CD4-positive, alpha-beta T cell treated with Interferon alpha-2 for 1 hour (primary cell): ENCODE data around the gene CD82.

Experiments
- DNase-seq, 2 donors: peaks; one replicate each; pipeline ENCODE4 v3.0.0-alpha.2; 2020 to 2022

CD82 gene

DNA sequence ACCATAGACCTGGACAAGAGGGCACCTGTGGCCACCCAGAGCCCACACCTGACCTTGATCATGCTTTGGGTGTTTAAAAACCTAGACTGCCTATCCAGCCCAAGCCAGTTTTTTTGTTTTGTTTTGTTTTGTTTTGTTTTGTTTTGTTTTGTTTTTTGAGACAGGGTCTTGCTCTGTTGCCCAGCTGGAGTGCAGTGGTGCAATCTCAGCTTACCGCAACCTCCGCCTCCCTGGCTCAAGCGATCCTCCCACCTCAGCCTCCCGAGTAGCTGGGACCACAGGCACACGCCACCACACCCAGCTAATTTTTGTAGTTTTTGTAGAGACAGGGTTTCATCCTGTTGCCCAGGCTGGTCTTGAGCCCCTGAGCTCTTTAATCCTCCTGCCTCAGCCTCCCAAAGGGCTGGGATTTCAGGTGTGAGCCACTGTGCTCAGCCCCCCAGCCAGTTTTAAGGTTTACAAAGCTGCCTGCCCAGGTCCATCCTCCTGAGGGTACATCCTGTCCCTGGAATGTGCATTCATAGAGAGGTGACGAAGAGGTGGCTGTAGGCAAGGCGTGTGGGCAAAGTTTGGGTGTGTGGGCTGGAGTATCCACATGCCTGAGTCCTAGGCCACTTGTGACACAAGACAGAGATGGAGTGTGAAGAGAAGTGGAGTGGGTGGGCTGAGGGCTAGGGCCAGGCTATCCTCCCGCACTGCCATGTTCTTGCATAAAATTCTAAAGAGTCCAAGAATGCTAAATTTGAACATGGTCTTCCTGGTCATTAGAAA lies 3.3 kb upstream of the CD82 start:
- no peak for DNase-seq

DNA sequence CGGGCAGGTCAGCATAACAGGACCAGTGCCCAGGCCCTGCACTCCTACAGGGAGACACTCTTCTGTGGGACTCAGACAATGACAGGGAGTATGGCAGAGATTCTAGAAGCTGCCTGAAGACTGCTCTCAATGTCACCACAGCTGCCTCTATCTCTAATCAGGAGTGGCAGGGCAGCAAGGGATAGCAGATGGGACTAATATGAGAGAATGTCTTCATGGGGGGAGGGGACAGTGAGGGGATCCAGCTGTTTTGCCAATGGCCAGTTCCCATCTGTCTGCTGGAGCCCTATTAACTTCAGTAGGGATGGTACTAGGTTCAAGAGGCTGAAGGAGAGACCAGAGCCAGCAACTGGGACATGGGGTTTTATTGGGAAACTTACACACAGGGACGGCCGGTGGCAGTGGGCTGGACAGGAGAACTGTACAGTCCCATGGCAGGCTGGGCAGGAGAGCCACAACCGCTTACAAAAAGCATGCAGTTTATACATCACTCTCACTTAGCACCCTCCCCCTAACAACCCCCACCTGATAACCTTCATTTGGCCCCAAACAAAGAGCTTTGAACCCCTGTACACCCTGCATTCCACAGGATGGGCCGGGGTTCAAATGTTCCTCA lies 2.5 kb upstream of the CD82 start:
- DNase-seq, result no peak

DNA sequence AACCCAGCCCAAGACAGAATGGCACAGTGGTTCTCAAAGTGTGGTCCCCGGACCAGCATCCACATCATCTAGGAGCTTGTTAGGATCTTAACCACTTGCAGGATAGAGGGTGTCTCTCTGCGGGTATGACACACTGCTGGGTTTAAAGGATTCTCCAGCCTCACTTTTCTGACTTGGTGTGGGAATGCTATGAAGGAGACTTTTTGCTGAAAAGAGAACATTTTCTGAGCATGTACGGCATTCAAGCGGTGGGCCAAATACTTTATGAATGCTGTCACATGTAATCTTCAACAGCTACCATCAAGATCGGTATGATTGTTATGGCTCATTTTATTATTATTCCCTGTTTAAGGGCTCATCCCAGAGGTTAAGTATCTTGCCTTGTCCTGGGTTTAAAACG lies 1.8 kb upstream of the CD82 start:
- no peak for DNase-seq

DNA sequence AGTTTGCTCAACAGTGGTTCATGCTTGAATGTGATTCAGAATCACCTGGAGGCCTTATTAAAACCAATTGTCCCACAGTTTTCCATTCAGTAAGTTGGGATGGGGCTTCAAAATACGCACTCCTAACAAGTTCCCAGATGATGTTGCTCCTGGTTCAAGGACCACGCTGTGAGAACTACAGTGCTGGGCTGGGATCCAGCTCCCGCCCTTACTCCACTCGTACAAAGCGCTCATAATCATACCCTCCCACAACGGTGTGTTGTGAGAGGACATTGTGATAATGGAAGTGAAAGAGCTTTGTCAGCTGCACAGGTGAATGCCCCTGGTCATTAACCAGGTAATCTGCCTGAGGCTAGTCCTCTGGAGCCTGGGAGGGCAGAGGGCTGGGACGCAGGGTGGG lies 1.3 kb upstream of the CD82 start:
- no peak for DNase-seq

DNA sequence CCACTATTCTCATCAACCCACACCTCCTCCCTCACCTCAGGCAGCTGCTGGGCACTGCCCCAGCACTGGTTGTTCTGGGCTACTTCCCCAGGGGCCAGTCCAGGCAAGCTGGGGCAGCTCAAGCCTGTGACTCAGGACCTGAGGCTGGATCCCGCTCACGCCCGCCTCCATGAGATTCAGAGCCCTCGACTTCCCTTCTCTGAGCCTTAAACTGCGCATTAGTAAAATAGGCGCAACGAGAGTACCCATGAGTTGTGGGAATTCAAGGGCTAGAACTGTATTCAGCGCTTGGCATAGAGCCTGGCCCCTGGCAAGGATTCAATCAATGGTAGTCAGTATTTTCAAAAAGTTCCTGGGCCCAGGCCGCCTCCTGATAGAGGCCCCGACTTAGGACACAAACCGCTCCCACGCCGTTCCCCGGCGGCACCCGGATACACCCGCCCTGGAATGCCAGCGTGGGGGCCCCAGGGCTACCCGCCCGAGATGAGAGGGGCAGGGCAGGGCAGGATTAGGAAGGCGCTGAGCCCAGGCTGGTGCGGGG lies 723 bp upstream of the CD82 start:
- peak in 1 of 2 donors; percentile 58 for DNase-seq

DNA sequence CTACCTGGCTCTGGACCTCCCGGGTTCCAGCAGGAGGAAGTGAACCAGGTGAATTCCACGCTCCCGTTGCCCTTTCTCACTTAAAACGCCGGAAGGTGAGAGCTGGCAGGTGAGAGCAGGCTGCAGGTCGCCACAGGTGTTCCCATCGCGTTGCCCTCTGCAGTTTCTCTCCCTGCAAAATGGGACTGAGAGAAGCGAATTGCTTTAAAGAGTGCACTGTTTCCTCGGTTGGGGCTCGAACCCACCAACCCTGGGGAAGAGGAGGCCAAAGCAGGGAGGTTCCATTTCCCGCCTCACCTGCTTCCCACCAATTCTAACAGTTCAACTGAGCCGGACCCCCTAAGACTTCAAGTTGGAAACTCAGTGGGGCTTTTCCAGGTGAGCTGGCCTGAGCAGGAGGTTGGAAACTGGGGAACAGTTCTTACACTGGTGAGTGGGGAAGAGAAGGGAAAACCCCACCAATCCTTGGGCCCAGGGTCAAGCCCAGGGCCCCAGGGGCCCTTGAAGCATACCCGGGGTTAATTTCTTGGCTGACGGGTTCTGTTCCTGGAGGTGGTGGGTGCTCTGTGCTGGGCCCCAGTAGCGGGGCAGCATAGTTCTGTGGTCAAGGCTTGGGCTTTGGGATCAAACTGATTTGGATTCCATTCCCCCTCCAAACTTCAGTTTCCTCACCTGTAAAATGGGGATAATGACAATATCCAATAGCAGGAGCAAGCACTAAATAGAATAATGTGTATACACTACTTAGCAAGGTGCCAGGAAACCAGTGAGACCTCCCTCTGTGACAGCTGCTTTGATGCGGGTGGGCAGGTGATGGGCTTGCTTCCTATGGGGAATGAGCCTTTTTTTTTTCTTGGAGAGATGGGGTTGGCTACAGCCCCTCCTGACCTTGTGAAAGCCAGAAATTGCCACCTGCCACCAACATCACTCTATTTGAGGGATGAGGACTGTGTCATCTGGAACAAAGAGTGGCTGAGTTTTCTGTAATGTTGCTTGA lies 788 bp downstream of the CD82 start:
- no peak for DNase-seq

DNA sequence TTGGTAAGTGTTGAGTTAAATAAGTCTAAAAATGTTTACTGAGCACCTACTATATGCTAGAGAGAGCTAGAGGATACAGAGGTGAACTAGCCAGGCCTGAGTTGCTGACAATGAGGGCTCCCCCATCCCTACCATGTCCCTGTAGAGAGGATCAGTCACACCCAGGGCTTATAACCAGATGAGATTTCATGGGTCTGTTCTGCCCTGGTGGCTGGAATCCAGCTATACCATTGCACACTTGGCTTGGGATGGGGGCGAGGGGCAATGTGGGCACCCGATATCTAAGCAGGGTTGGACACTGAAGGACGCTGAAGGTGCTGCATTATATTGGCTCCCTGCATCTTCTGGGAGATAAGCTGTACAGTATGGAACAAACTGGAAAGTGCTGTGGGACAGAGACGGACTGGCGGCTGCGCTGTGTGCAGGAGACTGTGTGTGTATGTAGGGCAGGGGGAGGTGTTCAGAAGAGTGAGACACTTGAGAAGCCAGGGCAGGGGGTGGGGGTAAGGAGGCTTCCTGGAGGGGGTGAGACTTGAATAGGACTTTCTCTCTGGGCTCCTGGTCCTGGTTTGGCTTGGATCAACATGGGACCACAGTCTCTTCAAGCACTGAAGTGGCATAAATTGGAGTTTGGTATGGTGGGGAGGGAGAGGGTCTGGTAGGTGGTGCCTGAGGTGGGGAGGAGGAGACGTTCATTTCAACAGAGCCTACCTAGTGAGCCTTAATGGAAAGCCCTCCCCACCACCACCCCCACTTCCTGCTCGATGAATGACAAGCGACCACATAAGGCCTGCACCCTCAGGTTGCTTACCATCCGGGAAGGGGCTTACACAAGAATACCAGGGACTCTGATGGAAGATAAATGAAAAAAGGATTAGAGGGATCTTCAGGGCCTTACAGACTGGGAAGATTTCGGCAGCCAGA lies 1.8 kb downstream of the CD82 start:
- peak in 1 of 2 donors; percentile 37 for DNase-seq

DNA sequence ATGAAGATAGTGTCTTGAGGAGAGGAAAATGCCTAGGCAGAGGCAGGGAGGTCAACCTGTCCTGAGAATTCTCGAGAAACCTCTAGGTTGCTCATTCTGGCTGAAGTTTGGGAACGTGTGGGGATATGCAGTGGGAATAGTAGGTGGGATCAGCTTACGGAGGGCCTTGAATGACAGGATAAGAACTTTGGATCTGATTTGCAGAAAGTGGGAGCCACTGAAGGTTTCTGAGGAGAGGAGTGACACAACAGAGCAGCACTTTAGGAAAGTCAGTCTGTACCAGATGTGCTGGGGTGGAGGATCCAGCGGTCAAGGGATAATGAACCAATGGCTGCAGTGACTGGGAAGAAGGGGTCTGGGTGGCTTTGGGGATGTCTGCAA lies 2.4 kb downstream of the CD82 start:
- no peak for DNase-seq

DNA sequence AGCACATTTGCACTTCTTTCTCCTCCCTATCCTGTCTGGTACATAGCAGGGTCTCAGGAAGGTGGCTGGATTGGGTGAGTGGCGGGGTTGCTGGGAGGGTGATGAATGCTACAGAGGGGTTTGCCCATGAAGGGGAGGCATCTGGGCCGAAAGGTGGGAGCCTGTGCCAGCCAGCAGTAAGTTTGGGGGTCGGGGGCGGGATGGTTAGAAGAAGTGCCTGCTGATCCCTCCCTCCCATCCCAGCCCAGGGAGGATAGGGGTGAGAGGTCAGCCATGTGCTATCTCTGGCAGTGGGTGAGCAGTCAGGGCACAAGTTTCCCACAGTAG lies 2.8 kb downstream of the CD82 start:
- no peak for DNase-seq

DNA sequence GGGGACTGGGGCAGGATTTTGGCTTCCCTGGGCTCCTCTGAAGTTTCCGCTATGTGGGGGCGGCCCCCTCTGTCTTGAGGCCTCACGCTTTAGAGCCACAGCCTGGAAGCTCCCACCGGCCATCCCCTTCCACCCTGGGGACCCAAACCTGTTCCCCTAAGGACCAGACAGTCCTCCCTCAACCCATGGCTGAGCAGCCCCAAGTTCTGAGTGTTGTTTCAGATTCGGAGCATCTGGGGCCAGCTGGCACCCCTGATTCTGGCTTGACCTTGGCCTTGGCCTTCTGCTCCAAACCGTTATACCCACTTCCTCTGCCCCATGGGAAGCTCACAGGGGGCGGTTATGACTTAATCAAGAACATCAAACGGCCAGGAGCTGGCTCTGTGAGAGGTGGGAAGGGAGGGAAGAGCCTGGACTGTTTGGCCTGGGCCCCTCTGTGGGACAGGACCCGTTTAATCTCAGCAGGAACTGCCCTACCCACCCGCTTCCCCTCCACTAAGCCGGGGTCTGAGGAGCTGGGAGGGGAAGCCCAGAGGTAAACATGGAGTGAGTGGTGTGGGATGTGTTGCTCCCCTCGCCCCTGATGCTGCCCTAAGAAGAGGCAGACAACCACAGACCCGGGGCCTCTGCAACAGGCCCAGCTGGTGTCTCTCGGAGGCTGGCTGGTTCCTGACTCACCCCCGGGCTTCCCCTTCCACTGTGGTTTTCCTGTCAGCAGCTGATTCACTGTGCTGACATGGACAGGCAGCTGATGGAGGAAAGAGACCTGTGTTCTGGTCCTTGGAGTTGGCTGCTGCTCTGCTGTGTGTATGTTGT lies 3.4 kb downstream of the CD82 start:
- DNase-seq, result peak; percentile 86 to 88

DNA sequence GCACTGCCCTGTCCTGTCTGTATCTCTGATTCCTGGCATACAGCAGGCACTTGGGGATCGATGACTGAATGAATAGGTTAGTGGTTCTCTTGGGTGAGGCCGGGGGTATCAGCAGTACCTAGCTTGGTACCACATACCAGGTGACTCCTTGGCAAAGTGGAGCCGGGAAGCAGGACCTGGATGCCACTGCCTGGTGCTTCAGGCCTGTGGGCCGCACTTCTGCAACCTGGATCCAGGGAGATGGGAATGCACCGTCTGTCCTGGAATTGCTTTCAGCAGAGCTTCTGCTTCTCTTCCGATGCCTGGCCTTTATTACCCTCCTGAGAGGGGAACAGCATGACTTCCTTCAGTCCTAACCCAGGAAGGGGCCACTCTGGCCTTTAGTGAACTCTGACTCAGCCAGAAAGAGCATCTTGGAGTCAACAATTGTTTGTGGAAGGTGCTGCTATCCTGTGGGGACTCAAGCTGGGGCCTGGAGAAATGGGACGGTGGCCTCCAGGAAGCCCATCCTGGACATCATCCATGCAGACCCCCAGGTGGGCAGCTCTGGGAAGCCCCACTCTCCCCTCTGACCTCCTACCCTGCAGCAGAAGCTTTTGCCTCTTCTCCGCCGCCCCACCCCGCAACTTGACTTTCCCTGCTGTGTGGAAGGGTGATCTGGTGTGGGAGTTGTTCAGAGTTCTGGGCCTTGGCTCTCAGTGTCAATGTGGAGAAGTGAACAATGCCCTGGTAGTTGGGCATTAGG lies 5.1 kb downstream of the CD82 start:
- DNase-seq, result no peak

DNA sequence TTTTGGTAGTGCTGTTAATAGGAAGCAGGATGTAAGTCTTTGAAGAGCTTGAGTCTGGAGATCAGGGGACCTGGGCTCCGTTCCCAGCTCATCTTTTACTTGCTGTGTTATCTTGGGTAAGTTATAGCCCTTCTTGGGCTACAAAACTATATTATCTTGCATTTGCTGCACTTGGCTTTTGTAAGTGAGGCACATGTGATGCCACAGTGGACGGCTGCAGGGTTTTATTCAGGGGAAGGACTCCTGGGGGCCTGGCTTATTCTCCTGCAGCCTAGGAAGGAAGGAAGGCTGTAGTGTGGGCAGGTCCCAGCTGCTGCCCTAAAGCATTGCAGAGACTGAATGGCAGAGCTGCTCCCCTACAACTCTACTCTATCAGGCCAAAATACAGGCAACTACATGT lies 6.4 kb downstream of the CD82 start:
- DNase-seq, result no peak

DNA sequence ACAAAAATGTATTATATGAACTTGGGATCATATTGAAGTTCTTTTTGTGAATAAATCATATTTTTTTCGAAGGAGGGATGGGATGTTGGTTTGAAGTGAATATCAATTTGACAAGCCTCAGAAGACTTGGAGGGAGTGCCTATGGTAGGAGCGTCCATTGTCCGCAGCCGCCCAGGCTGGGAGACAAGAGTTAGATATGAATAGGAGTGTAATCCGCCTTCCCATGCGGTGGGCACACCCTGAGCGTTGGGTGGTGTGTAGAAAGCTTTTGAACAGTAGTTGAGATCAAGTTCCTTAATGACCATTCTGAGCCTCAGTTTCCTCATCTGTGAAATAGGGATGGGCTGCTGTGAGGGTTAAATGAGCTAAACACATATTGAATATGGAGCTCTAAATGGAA lies 7.0 kb downstream of the CD82 start:
- no peak for DNase-seq

DNA sequence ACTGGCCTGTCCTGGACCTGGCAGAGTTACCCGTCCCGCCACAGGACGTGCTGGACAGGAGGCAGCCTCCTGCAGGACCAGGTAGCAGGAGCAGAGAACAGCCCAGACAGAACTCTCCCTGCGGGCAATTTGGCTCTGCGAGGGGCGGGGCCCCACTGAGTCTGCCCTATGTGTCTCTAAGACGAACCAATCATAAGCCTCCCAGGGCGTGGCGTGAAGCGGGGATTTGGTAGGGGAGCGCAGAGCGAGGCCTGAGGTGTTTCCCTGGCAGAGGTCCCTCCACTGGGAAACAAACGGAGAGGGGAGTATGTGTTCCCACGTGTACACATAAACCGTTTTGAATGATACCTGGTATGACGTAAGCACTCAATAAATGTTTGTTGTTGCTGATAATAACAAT lies 7.4 kb downstream of the CD82 start:
- DNase-seq, result no peak

DNA sequence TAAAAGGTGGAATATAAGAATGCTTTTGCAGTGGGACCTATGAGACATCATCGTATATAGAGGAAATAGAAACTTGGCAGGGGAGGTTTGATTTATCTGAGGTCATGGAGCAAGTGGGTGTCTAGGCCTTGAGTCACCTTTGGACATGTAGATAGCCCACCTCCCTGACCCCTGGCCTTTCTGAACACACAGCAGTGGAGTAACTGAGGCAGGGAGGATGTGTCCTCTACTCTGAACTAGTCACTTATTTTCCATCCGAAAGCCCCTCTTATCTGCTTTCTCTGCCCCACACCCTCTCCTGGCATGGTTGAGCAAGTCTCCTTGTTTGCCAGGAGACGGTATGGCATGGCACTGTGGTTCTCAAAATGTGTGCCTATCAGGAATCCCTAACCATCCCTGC lies 7.9 kb downstream of the CD82 start:
- DNase-seq, result no peak

DNA sequence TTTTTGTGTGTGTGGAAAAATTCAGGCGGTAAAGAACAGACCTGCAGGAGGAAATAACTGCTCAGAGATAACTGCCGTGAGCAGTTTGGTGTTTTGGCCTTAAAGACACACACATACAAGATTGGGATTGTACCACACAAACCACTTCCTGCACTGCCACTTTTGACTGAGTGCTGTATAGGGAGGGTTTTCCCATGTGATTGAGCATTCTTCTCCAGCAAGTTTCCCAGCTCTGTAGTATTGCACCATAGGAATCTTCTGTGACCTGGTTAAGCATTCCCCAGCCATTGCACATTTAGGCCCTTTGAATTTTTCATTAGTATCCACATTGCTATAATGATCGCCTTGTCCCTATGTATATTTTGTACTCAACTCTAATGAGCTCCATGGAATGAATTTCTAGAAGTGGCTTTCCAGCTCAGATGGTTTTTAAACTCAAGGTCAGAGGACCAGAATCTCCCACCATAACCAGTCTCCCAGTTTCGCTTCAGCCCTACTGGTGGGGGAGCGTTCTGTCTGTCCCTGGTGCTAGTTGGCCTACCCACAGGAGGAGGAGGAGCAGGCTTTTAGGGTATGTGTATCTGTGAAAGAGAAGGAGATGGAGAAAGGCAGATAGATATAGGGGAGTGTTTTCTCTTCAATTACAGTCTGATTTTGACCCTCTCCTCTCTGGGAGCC lies 9.3 kb downstream of the CD82 start:
- DNase-seq, result peak in 1 of 2 donors; percentile 56

DNA sequence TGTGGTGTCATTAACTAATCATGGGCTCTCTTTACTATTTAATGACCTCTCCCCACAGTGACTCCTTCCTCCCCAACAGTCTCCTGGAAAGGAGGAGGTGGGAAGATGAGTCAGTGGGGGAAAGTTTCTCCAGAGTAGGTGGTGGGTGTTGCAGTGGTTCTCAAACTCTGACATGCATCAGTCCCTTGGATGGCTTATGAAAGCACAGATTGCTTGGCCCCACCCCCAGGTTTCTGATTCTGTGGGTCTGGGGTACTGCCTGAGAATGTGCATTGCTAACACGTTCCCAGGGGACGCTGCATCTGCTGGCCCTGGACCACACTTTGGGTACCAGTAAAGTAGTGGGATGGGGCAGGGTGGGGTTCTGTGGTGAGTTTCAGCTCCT lies 9.8 kb downstream of the CD82 start:
- no peak for DNase-seq

DNA sequence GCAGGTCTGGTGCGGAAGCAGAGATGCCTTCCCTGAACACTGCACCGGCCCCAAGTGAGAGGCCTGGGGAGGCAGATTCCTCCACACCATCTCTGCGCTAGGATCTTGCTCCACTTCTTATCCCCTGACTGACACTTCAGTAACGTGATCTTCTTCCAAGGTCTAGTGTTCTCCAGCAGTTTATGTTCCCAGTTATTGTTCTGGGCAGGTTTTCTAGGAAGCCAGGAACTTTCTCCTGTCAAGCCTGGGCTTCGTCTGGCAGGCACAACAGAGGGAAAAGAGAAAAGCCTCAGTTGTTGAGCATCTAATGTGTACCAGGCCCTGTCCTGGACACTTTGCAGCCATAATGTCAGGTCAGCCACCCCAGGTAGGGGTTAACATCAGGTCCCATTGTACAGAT lies 10.5 kb downstream of the CD82 start:
- no peak for DNase-seq

DNA sequence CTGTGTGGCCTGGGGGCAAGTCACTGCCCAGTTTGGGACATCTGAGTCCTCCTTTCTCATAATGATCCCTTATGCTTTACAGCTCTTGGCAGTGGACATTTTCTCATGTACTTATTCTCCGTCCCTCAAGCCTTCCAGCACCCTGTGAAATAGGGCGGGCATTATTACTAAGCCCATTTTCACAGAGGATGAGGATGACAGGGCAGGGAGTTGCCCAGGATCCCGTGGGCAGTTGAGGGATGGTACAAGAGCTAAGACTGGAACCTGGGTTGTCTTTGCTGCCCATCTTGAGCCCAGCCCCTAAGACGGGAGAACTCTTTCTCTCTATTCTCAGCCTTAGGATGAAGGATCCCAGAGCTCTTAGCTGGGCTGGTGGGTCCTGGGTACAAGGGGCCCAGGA lies 11.2 kb downstream of the CD82 start:
- no peak for DNase-seq

DNA sequence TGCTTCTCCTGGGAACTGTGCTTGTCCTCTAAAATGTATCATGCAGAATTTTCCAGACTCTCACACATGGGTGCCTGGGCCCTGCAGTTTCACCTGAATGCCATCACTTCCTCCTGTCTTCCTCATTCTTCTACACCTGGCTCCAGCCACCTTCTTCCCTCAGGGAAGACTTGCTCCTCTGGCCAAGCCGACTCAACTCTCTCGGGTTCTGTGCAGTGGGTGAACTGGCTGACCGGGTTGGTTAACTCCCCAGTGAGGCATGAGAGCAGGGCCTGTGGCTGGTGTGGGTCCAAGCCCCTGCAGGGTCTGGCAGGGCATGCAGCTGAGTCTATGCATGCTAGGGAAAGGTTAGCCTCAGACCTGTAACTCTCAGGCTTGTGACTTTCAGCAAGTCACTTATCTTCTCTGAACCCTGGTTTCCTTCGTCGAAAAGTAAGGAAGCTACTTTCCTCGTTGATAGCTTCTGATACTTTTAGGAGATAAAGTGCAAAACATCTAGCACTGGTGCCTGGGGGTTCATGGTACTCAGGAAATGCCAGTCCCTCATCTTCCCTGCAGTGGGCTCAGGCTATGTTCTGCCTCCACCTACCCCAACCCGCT lies 11.9 kb downstream of the CD82 start:
- DNase-seq, result no peak
